NCI-H2081 treated with DMSO at 0.1 percent for 48 hours (cell line): ENCODE results near the gene SOX18.
"Not testable (repeated sequence)": the region's sequence is repeated elsewhere in the genome, so short reads cannot be mapped to it uniquely, and the experiment has no call there.

Source experiments
- DNase-seq: peaks from one replicate; lab custom pipeline; 2025; lab: John Stamatoyannopoulos, UW

Gene SOX18

DNA sequence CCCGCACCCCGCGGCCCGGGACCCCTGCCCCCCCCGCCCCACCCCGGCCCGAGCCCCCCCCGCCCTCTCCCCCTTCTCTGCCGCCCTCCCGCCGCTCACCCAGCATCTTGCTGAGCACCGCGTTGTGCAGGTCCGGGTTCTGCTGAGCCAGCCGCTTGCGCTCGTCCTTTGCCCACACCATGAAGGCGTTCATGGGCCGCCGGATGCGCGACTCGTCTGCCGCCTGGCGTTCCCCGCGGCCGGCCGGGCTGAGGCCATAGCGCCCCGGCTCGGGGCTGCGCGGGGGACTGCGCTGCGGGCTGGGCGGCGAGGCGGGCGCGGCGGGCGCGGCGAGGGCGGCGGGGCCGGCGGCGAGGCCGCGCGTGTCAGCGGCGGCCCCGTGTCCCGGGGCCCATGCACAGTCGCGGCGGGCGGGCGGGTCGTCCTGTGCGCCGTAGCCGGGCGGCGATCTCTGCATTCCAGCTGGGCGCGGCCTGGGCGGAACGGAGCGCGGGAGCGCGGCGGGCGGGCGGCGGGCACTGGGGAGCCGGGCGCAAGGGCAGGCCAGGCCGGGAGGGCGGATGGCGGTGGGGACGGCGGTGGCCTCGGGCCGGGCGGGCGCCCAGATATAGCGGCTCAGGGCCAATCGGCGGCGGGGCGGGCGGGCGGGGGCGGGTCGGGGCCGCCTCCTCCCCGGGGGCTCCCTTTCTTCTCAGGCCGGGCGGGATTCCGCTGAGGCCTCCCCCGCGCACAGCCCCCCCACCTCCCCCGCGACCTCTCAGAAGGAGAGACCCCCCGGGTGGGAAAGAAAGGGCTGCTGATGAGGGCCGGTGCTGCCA lies at the start of gene SOX18:
Gene SOX18, minus strand, starts transcription at position 580 of the 818 bp plus-strand sequence. Its CDS starts 123 bp downstream, at position 457.
- no peak for DNase-seq

DNA sequence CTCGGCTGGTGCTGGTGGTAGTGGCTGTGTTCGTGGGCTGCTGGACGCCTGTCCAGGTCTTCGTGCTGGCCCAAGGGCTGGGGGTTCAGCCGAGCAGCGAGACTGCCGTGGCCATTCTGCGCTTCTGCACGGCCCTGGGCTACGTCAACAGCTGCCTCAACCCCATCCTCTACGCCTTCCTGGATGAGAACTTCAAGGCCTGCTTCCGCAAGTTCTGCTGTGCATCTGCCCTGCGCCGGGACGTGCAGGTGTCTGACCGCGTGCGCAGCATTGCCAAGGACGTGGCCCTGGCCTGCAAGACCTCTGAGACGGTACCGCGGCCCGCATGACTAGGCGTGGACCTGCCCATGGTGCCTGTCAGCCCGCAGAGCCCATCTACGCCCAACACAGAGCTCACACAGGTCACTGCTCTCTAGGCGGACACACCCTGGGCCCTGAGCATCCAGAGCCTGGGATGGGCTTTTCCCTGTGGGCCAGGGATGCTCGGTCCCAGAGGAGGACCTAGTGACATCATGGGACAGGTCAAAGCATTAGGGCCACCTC lies 49.1 kb upstream of the SOX18 start:
- no peak for DNase-seq

DNA sequence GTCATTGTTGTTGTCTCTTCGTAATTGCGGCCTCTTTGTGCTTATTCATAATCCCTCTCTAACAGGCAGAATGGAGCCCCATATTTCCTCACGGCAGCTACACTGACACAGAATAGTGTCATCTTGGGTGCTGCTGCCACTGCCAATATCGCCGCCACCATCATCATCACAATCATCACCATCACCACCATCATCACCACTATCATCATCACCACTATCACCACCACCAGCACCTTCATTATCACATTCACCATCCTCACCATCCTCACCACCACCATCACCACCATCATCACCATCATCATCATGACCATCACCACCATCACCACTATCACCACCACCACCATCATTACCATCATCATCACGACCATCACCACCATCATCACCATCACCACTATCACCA lies 47.1 kb upstream of the SOX18 start:
- no peak for DNase-seq

DNA sequence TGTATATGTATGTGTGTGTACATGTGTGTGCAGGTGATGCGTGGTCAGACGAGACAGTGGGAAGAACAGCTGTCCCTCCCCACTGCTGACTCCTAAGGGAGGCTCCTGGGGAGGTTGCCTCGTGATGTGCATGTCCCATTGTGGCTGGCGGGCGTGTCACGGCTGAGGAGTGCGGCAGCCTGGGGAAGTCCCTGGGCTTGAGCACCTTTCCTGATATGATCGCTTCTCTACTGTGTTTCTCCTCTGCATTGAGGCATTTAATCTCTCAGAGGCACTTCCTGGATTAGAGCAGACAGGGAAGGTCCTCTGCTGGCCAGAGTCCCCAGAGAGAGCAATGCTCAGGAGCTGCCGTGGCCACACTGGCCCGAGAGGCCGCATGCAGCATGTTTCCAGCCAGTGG lies 46.5 kb upstream of the SOX18 start:
- no peak for DNase-seq

DNA sequence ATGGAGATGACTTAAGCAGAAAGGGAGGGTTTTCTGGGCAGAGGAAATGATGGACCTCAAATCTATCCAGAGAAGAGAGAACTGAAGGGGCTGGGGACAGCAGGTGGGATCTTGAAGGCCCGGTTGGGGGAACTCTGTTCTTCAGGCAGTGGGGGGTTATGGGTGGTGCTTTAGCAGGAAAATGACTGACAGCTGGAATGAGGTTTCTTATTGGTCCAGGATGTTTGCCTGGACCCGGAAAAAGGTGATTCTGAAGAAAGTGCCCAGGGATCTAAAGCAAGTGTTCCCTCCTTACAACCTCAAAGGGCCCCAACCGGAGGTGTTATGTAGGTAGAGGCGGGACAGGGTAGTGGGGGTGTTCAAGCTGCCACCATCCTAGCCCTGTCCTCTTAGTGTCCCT lies 46.0 kb upstream of the SOX18 start:
- DNase-seq, result no peak

DNA sequence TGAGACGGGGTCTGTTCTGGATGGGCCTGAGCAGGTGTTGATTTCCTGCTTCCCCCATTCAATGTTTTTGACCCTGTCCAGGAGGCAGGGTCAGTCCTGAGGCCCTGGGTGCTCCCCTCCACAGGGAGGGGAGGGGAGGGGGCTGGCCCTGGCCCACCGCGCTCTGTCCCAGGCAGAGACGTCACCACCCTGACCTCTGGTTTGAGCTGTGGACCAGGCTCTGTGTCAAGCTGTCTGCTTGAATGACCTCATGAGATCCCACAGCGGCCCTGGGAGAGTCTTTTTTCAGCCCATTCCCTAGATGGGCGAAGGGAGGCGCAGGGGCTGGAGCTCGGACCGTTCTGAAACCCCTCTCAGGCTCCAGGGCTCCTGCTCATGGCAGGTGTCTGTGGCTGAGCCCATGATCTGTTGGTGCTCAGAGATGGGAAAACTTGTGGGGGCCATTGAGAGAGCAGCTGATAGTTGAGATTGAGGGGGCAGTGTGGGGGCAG lies 43.6 kb upstream of the SOX18 start:
- no peak for DNase-seq

DNA sequence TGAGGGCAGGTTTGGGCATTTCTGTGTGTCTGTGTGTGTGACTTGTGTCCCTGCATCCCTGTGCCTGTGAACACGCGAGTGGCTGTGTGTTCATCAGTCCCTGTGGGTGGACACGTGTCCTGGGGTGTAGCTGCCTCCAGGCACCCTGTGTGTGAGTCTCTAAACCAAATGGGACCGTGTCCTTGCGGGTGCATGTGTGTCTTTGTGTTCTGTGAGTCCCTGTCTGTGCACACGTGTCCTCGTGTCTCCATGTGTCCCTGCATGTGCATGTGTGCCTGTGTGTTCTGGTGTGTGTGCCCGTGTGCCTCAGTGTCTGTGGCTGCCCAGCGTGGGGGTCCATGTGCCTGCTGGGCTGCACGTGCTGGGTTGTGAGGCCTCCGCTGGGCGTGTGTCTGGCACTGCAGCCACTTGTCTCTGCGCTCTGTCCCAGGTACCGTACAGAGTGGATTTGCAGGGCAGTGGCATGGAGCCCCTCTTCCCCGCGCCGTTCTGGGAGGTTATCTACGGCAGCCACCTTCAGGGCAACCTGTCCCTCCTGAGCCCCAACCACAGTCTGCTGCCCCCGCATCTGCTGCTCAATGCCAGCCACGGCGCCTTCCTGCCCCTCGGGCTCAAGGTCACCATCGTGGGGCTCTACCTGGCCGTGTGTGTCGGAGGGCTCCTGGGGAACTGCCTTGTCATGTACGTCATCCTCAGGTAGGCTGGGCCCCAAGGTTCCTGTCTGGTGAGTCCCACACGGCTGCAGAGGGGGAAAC lies 43.0 kb upstream of the SOX18 start:
- no peak for DNase-seq

DNA sequence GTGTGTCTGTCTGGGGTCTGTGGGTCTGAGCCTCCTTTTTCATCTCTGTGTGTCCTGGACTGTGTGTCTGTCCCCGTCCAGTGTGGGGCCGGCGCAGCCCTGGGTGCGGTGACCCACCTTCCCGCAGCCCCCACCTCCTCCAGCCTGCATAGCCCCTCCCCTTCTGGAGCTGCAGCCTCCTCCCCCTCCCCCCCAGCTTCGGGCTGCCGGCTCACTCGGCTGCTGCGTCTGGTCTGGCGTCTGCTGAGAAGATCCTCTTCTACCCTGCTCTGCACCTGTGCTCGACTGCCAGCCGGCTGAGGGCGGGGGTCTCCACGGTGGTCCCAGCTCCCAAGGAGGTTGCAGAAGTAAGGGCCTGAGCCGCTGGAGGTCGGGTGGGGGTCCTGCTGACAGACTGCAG lies 42.3 kb upstream of the SOX18 start:
- DNase-seq, result no peak

DNA sequence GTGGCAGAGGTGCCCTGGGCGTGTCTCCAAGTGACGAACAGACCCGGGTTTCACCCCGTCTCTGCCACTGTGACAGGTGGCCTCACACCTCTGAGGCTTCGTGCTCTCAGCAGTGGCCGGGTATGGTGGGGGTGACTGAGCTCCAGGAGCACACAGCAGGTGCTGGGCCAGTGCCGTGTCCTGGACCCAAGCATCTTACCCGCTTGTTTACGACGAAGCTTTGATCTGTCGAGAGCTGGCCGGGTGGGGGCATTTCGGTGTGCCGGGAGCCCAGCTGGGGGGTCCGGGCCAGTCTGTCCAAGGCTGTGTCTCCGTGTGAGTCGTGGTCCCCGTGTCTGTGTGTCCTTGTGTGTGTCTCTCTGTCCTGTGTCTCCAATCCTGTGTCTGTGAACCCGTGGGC lies 41.9 kb upstream of the SOX18 start:
- DNase-seq, result no peak

DNA sequence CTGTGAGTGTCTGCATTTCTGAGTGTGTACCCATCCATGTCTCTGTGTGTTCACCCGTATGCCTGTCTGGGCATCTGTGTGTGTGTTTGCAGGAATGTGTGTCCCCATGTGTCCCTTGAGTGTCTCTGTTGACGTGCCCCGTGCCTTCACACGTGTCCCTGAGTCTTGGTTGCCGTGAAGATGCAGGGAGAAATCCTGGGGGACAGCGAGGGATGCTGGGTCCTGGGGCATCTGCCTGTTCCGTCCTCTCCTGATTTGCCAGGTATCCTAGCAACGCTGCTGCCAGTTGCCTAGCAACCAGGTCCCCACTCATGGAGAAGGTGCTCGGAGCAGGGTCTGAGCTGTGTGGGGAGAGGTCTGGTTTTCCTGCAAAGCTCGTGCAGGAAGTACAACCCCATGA lies 40.7 kb upstream of the SOX18 start:
- no peak for DNase-seq

DNA sequence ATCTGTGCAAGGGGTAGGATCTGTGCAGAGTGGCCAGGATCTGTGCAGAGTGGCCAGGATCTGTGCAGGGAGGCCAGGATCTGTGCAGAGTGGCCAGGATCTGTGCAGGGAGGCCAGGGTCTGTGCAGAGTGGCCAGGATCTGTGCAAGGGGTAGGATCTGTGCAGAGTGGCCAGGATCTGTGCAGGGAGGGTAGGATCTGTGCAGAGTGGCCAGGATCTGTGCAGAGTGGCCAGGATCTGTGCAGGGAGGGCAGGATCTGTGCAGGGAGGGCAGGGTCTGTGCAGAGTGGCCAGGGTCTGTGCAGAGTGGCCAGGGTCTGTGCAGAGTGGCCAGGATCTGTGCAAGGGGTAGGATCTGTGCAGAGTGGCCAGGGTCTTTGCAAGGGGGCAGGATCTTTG lies 39.1 kb upstream of the SOX18 start:
- not testable (repeated sequence) for DNase-seq

DNA sequence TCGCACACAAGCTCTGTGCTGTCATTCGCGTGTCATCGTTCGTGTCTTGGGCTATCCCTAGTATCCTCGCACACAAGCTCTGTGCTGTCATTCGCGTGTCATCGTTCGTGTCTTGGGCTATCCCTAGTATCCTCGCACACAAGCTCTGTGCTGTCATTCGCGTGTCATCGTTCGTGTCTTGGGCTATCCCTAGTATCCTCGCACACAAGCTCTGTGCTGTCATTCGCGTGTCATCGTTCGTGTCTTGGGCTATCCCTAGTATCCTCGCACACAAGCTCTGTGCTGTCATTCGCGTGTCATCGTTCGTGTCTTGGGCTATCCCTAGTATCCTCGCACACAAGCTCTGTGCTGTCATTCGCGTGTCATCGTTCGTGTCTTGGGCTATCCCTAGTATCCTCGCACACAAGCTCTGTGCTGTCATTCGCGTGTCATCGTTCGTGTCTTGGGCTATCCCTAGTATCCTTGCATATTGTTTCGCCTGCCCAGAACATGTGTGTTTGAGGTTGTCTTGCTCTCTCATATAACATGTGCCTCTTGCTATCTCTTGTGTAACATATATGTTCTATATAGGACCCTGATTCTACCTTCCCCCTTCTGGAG lies 37.9 kb upstream of the SOX18 start:
- DNase-seq, result not testable (repeated sequence)

DNA sequence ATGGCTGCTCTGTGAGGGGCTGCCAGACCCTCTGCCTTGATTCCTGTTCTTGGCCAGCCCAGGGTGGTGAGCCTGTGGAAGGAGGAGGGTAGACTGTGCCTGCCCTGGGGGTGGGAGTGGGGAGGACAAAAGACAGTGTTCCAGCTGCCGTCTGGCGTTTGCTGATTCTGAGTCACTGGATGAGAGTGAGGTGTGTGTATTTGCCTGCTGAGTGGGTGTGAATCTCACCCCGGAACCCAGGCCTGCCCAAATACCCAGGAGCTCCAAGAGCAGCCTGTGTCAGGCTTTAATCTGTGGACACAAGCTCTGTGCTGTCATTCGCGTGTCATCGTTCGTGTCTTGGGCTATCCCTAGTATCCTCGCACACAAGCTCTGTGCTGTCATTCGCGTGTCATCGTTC lies 37.4 kb upstream of the SOX18 start:
- DNase-seq, result no peak

DNA sequence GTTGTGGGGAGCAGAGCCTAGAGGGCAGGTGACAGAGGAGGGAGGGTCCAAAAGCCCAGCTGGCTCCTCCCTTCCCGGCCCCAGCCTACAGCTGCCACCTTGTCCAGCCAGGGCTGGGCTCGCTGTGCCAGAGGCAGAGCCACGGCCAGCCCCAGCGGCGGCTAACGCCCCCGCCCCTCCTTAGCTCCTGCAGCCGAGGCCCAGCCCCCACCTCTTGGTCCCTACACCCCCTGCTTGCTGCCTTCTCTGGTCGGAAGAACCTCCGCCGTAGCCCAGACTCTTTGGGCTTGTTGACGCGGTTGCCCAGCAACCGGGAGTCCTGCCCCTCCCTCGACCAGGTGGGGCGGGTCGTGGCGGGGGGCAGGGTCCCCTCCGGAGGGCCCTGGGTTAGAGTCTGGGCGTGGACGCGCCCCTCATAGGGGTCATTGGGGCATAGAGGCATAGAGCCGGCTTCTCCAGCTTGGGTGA lies 35.3 kb upstream of the SOX18 start:
- no peak for DNase-seq

DNA sequence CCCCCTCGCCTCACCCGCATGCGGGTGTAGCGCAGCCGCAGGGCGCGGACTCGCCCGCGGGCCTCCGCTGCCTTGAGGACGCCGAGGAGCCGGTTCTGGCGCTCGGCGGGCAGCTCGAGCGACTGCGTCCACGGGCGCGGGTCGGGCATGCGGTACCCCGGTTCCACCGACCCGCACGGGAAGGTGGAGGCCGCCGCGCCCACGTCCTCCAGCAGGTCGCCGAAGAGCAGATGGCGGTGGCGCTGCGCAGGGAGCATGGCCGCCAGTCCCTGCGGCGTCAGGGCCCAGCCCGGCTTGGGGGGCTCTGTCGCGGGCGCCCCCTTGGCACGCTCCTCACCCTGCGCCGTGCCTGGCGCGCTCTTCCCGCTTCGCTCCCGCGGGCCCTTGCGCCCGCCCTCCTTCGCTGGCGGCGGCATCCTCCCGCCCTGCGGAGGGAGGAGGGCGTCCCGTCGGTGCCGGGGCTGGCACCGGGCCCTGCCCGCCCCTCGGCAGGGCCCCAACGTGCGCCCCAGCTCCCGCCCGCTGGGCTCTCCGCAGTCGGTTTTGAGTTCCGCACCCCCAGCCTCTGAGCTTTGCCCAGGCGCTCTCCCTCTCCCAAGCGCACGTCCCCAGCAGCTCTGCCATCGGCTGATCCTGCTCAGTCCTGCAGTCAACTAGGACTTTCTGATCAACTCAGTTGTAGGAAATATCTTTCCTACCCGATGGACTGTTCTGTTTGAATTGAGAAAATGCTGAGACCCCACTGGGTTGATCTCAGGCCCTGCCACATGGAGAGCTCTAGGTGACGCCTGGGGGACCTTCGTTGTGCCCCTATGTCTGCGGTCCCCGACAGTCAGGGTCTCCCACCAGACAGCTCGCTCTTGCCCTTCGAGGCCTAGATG lies 34.6 kb upstream of the SOX18 start, which contains the start of gene LKAAEAR1:
Gene LKAAEAR1, minus strand, starts transcription at position 595 of the 881 bp plus-strand sequence. Its CDS starts 179 bp downstream, at position 416.
- no peak for DNase-seq

DNA sequence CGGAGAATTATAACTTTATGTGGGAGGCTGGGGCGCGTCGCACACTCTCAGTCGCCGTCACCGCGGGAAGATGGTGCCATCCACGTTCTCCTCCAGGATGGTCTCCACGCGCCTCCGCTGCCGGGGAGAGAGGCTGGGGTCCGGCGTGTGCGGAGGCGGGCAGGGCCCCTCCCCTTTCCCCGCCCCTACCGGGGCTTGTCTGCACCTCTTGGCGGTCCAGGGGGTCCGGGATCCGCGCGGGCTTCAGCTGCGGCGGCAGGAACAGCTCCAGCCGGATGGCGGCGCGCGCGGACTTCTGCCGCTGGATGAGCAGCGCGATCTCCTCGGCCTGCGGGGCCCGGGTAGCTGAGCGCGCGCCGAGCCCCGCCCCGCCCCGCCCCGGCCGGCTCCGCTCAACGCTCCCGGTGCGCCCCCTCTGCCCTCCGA lies 34.0 kb upstream of the SOX18 start:
- no peak for DNase-seq

DNA sequence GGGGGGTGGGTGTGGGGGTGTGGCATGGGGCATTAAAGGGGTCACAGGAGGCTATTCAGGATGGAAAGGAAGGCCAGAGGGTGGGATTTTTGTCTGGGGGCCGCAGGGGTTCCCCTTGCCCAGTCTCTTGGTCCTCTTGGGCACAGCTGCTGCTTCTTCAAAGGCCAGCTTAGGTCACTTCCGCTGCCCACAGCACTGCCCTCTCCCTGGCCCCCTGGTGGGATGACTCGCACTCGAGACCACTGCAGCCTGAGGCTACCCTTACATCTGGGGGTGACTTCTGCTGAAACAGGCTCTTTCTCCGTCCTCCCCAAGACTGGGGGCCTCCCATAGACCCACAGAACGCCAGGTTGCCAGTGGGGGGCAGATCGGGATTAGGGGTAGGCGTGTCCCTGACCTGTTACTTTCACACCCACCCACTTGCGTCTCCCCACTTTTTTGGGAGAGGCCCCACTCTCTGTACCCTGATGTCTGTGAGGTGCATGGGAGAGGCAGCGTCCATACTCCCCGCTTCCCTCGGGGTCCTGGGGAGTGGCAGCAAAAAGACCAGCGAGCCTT lies 33.5 kb upstream of the SOX18 start:
- no peak for DNase-seq

DNA sequence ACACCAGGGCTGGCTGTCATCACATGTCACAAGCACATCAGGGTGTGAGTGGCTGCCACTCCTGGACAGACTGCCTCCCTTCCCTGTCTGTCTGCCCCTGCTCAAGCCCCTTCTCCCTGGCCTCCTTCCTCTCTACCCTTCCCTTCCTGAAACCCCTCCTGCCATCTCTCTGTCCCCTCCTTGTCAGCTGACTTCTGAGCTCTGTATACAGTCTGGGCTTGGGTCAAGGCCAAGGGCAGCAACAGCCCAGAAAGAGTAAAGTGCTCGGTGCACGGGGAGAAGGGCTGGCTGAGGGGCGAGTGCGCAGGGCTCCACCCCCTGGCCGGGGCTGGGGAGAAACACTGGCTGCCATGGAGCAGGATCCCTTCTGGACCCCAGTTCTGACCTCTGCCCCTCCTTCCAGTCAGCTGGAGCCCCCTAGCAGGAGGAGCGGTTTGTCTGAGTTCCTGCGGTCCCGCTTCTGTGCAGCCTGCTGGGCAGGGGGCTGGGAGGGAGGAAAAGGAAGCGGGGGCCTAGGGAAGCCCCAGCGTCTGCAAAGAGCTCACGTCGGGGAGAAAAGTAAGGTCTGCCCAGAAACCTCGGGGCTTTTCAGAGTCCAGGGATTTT lies 32.8 kb upstream of the SOX18 start:
- DNase-seq, result no peak

DNA sequence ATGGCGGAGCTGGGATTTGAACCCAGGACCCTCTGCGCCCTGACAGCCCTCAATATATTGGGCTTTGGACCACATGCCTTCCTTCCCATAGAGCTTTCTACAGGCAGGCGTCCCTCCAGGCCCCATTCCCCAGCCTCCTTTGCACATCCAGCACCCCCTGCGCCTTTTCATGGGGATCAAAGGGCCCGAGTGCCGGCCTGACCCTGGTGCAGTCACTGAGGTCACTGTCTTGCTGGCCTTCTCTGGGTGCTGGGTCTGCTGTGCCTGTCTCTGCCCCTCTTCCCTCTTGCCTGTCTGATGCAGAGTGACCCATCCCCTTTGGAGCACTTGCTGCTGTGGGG lies 32.2 kb upstream of the SOX18 start:
- no peak for DNase-seq

DNA sequence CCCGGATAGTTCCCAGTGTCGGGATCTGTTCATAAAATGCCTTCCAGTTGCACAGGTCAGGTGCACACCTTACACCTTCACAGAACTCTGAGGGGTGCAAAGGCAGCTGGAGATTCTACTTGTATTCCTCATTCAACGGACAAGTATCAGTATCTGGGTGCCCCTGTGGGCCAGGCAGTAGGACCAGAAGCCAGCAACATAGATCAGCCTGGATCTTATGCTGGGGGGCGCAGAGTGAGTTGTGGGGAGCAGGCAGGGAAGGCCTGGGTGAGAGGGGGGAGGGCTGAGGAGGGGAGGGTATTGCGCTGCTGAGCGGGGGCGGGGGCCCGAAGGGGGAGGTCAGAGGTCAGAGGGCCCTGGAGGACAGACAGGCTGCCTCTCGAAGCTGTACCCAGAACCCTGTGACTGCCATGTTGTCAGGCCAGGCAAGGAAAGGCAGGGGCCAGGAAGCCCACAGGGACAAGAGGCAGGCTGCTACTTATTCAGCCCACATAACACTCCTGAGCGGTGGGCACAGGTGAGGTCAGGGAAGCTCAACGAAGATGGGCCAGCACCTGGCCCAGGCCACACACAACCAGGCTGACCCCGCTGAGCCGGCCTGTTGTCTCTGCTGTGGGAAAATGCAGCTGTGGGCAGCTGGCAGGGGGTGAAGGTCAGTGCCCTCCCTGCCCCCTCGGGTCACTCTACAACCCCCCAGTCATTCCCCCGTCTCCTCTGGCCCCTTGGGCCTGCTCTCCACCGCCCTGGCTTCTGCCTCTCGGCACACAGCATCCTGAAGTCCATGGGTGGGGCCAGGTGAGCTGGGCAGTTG lies 31.6 kb upstream of the SOX18 start:
- DNase-seq, result no peak
